HepG2 (cell line): ENCODE results near the gene HINT1. TPM values are rescaled to one million over a fixed set of nuclear protein-coding genes. Genes with fewer than 3 reads are reported as not detected.
A peak's percentile ranks its signal among the peaks of the same experiment; 100 is the strongest.

ENCODE experiments used
- ATAC-seq: fragments of 200-7000 bp; cut with Tn5 transposase; 3 replicates; pipeline ENCODE4 v1.9.1; 2020; ENCODE audit warnings: mild to moderate bottlenecking, moderate library complexity
- BruUV-seq: library from RNA; stranded (reverse); fragments of 400-500 nt; replicated peaks from 2 replicates; lab custom pipeline; 2021; lab: Mats Ljungman, UMichigan
- CTCF ChIA-PET: fragments of 300-600 bp; formaldehyde crosslinking; extraction: SDS; loops from one replicate; lab custom pipeline; 2021; ENCODE audit warnings: low total read pairs, inconsistent platforms, low intra/inter-chr PET ratio; lab: Yijun Ruan, JAX
- POLR2A ChIA-PET: fragments of 350-600 bp; sonication (Branson Sonifier 250); formaldehyde crosslinking; loops from one replicate; lab custom pipeline; 2020; ENCODE audit warnings: antibody characterized with exemption, inconsistent platforms; lab: Yijun Ruan, JAX
- DNase-seq: peaks from one replicate; pipeline ENCODE4 v3.0.0-alpha.2; 2015; ENCODE audit warnings: low spot score
- FAIRE-seq: peaks from 3 replicates; lab custom pipeline; 2011; peaks lifted over from hg19 to GRCh38; lab: Jason Lieb, UNC
- H2AFZ ChIP-seq: one replicate; pipeline ENCODE4 v1.6.1; 2011; ENCODE audit warnings: low read length, inconsistent platforms
- H3K27ac ChIP-seq: fragments of 300-600 bp; 3 replicates; pipeline ENCODE4 v1.8.0; 2011; ENCODE audit warnings: mixed run types, mild to moderate bottlenecking, mixed read lengths, low read length, inconsistent platforms; ENCODE audit not compliant: insufficient read depth; ENCODE audit errors: extremely low read length
- H3K27me3 ChIP-seq, 2 experiments: fragments of 200-600 bp in 1 of 2; 2 replicates in 1 of 2; 3 replicates in 1 of 2; pipeline versions ENCODE4 v1.6.0 to v1.8.0; 2011; ENCODE audit warnings: low read length in 2 of 2, mild to moderate bottlenecking in 2 of 2, moderate library complexity in 2 of 2, inconsistent platforms in 1 of 2; ENCODE audit not compliant: insufficient read depth in 2 of 2, control insufficient read depth in 1 of 2
- H3K36me3 ChIP-seq, 2 experiments: fragments of 200-600 bp in 1 of 2; replicated peaks in 1 of 2; 2 replicates in 1 of 2; 3 replicates in 1 of 2; pipeline versions ENCODE4 v1.5.1 to v1.8.0; 2011; ENCODE audit warnings: low read length in 2 of 2, inconsistent platforms in 1 of 2; ENCODE audit not compliant: insufficient read depth in 2 of 2, control insufficient read depth in 1 of 2
- H3K4me1 ChIP-seq: 2 replicates; pipeline ENCODE4 v1.5.1; 2012; ENCODE audit warnings: low read length, inconsistent platforms; ENCODE audit not compliant: insufficient read depth
- H3K4me2 ChIP-seq: 2 replicates; pipeline ENCODE4 v1.6.0; 2011; ENCODE audit warnings: low read depth, low read length, inconsistent platforms
- H3K4me3 ChIP-seq, 3 experiments: fragments of 200-600 bp in 1 of 3; sonication (generic), shearing (Covaris generic) in 1 of 3; replicated peaks in 1 of 3; 2 replicates each; pipeline ENCODE4 v1.5.1; 2011 to 2016; ENCODE audit warnings: low read length in 3 of 3, inconsistent platforms in 2 of 3, low read depth in 2 of 3, mild to moderate bottlenecking in 2 of 3, control low read depth in 1 of 3, mixed read lengths in 1 of 3; ENCODE audit not compliant: insufficient read depth in 1 of 3
- H3K79me2 ChIP-seq: one replicate; pipeline ENCODE4 v1.6.1; 2011; ENCODE audit warnings: low read length, inconsistent platforms; ENCODE audit not compliant: insufficient read depth
- H3K9ac ChIP-seq: 2 replicates; pipeline ENCODE4 v1.6.0; 2011; ENCODE audit warnings: mild to moderate bottlenecking, low read depth, low read length, inconsistent platforms; ENCODE audit not compliant: insufficient read depth
- H3K9me3 ChIP-seq: 2 replicates; pipeline ENCODE4 v1.5.1; 2012; ENCODE audit warnings: mild to moderate bottlenecking, low read length
- H4K20me1 ChIP-seq: 2 replicates; pipeline ENCODE4 v1.6.0; 2011; ENCODE audit warnings: inconsistent platforms, mild to moderate bottlenecking, low read length, moderate library complexity; ENCODE audit not compliant: insufficient read depth
- CREB1 ChIP-seq, 2 experiments: fragments of 450-650 bp in 1 of 2; IDR thresholded peaks; 2 replicates each; pipeline ENCODE4 v1.6.1; 2016 to 2017; ENCODE audit warnings: control low read depth in 1 of 2, mild to moderate bottlenecking in 1 of 2, missing compliant biosample characterization in 1 of 2, missing genetic modification characterization in 1 of 2
- DRAP1 ChIP-seq: IDR thresholded peaks from 2 replicates; pipeline ENCODE4 v1.6.1; 2016; ENCODE audit warnings: missing genetic modification reagents, missing compliant biosample characterization
- ETV5 ChIP-seq: IDR thresholded peaks from 2 replicates; pipeline ENCODE4 v1.6.1; 2018; ENCODE audit warnings: missing biosample characterization, missing genetic modification reagents, inconsistent platforms, borderline replicate concordance
- GPN1 ChIP-seq: sonication (generic); formaldehyde crosslinking; IDR thresholded peaks from 2 replicates; pipeline ENCODE4 v1.5.1; 2020; ENCODE audit warnings: missing genetic modification reagents, borderline replicate concordance
- ISL2 ChIP-seq: sonication (generic); formaldehyde crosslinking; IDR thresholded peaks from 2 replicates; pipeline ENCODE4 v1.5.0; 2020; ENCODE audit warnings: missing genetic modification reagents
- KAT8 ChIP-seq: IDR thresholded peaks from 2 replicates; pipeline ENCODE4 v1.6.1; 2016; ENCODE audit warnings: missing genetic modification reagents, missing compliant biosample characterization
- MTA1 ChIP-seq: sonication (generic); formaldehyde crosslinking; IDR thresholded peaks from 2 replicates; pipeline ENCODE4 v1.4.0; 2020; ENCODE audit warnings: missing genetic modification reagents, mild to moderate bottlenecking, borderline replicate concordance
- PHF5A ChIP-seq: IDR thresholded peaks from one replicate; pipeline ENCODE4 v1.6.1; 2018; ENCODE audit warnings: low read depth, missing genetic modification reagents; ENCODE audit not compliant: unreplicated experiment
- POLR2AphosphoS5 ChIP-seq: IDR thresholded peaks from 2 replicates; pipeline ENCODE4 v1.6.1; 2012; ENCODE audit warnings: low read depth, low read length
- PPARG ChIP-seq: conservative IDR thresholded peaks from 2 replicates; pipeline ENCODE4 v1.6.1; 2016; ENCODE audit warnings: missing biosample characterization, missing genetic modification reagents
- SIN3B ChIP-seq: fragments of 150-350 bp; IDR thresholded peaks from 2 replicates; pipeline ENCODE4 v1.6.1; 2014; ENCODE audit warnings: low read length
- STAG1 ChIP-seq: sonication (generic); formaldehyde crosslinking; IDR thresholded peaks from 2 replicates; pipeline ENCODE4 v1.4.0; 2020; ENCODE audit warnings: missing genetic modification reagents
- ZFP36 ChIP-seq: fragments of 150-350 bp; IDR thresholded peaks from 2 replicates; pipeline ENCODE4 v1.6.1; 2018; ENCODE audit warnings: borderline replicate concordance, low read length, low read depth; ENCODE audit not compliant: partially characterized antibody
- ZNF510 ChIP-seq: sonication (generic); formaldehyde crosslinking; IDR thresholded peaks from 2 replicates; pipeline ENCODE4 v1.4.0; 2020; ENCODE audit warnings: low read depth, mild to moderate bottlenecking, missing genetic modification reagents
- ZNF558 ChIP-seq: sonication (generic); formaldehyde crosslinking; IDR thresholded peaks from 2 replicates; pipeline ENCODE4 v1.9.0; 2022; ENCODE audit warnings: mild to moderate bottlenecking, missing genetic modification reagents, borderline replicate concordance
- ZXDC ChIP-seq: sonication (generic); formaldehyde crosslinking; IDR thresholded peaks from 2 replicates; pipeline ENCODE4 v1.5.0; 2020; ENCODE audit warnings: mild to moderate bottlenecking, missing genetic modification reagents
- WGBS: methylation state at CpG from one replicate; pipeline ENCODE4 v1.1.6; 2017; ENCODE audit warnings: low lambda C conversion rate; 5-methylcytosine and 5-hydroxymethylcytosine counted together
- in situ Hi-C: cut with HindIII; loops from 2 replicates; pipeline ENCODE4 v1.10.0; 2017; ENCODE audit warnings: low pct_unique_long_range_greater_than_20kb; ENCODE audit not compliant: extremely low pct_ligation_motif_present
- intact Hi-C: fragments of 100-400 bp; cut with micrococcal nuclease; formaldehyde crosslinking; loops from one replicate; pipeline ENCODE4 v1.10.0; 2022; ENCODE audit not compliant: unreplicated experiment
- polyA plus RNA-seq, 8 experiments: library from polyadenylated mRNA; depleted of rRNA in 3 of 8; stranded (reverse) in 7 of 8; unstranded in 1 of 8; fragments of >200 nt; fragmentation: Illumina TruSeq in 4 of 8; extraction: Trizol in 4 of 8; gene quantifications; 2 replicates each; pipeline versions ENCODE4 v1.2.1 to v1.2.3, GENCODE V29; 2011 to 2016; ENCODE audit warnings: low read depth in 4 of 8, missing spikeins in 1 of 8, mixed read lengths in 1 of 8; ENCODE audit not compliant: insufficient read depth in 1 of 8
- total RNA-seq, 5 experiments: library from RNA; depleted of rRNA; stranded (reverse); fragments of >200 nt; fragmentation: Illumina TruSeq; extraction: Trizol; gene quantifications; 2 replicates each; pipeline ENCODE4 v1.2.3, GENCODE V29; 2016; ENCODE audit warnings: low read depth in 1 of 5
- TF ChIP-seq, protein P1 (sequence below): sonication (generic); formaldehyde crosslinking; IDR thresholded peaks from 2 replicates; pipeline ENCODE4 v1.8.0; 2022; ENCODE audit warnings: missing genetic modification reagents, mild to moderate bottlenecking, moderate library complexity, borderline replicate concordance
- TF ChIP-seq, protein P2 (sequence below): sonication (generic); formaldehyde crosslinking; conservative IDR thresholded peaks from 2 replicates; pipeline ENCODE4 v1.4.0; 2020; ENCODE audit warnings: missing genetic modification reagents

The HINT1 gene
- total and polyA plus RNA-seq, 2 of the 13 experiments (the other 11 are each of a cell fraction or from before 2014, with no cell fraction given) = 428 to 997 TPM

- ATAC-seq (no peak), FAIRE-seq (no peak), DNase-seq (no peak)
- no peaks in the 10 kb centered on the region for H4K20me1 ChIP-seq
- H3K27ac ChIP-seq = no peak overlapping the region
- H3K79me2 ChIP-seq = no peaks in the 10 kb centered on the region
- in situ Hi-C loops = no loop called here
- no peaks in the 10 kb centered on the region; a peak in 1 of 5 replicates for H3K27me3 ChIP-seq
- H3K4me3 ChIP-seq = no peak overlapping the region
- H3K9ac ChIP-seq = no peak overlapping the region
- H2AFZ ChIP-seq = peak overlapping the region; percentile 23
- ChIA-PET CTCF (no interaction called here), POLR2A (no interaction called here)
- intact Hi-C loops = no loop called here
- no TSS peak for BruUV-seq
- H3K9me3 ChIP-seq = no peaks in the 10 kb centered on the region
- H3K4me2 ChIP-seq = no peak overlapping the region
- WGBS = 21% methylated on average over 5 of the region's 5 CpGs
- H3K4me1 ChIP-seq = no peaks in the 10 kb centered on the region
- no peaks in the 10 kb centered on the region for H3K36me3 ChIP-seq
- no peak for TF ChIP-seq ISL2 (CRISPR knock-in tag)
- TF ChIP-seq STAG1 = no peak
- no peak for TF ChIP-seq ZXDC (CRISPR knock-in tag)
- TF ChIP-seq, protein P1, sequence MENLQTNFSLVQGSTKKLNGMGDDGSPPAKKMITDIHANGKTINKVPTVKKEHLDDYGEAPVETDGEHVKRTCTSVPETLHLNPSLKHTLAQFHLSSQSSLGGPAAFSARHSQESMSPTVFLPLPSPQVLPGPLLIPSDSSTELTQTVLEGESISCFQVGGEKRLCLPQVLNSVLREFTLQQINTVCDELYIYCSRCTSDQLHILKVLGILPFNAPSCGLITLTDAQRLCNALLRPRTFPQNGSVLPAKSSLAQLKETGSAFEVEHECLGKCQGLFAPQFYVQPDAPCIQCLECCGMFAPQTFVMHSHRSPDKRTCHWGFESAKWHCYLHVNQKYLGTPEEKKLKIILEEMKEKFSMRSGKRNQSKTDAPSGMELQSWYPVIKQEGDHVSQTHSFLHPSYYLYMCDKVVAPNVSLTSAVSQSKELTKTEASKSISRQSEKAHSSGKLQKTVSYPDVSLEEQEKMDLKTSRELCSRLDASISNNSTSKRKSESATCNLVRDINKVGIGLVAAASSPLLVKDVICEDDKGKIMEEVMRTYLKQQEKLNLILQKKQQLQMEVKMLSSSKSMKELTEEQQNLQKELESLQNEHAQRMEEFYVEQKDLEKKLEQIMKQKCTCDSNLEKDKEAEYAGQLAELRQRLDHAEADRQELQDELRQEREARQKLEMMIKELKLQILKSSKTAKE (CRISPR knock-in tag) = no peak
- TF ChIP-seq ZFP36 = no peak
- no peak for TF ChIP-seq PPARG (CRISPR knock-in tag)
- TF ChIP-seq MTA1 (CRISPR knock-in tag) = no peak
- TF ChIP-seq DRAP1 (CRISPR knock-in tag) = no peak
- TF ChIP-seq SIN3B = no peak
- no peak for TF ChIP-seq ETV5 (CRISPR knock-in tag)
- no peak for TF ChIP-seq ZNF510 (CRISPR knock-in tag)
- TF ChIP-seq, protein P2, sequence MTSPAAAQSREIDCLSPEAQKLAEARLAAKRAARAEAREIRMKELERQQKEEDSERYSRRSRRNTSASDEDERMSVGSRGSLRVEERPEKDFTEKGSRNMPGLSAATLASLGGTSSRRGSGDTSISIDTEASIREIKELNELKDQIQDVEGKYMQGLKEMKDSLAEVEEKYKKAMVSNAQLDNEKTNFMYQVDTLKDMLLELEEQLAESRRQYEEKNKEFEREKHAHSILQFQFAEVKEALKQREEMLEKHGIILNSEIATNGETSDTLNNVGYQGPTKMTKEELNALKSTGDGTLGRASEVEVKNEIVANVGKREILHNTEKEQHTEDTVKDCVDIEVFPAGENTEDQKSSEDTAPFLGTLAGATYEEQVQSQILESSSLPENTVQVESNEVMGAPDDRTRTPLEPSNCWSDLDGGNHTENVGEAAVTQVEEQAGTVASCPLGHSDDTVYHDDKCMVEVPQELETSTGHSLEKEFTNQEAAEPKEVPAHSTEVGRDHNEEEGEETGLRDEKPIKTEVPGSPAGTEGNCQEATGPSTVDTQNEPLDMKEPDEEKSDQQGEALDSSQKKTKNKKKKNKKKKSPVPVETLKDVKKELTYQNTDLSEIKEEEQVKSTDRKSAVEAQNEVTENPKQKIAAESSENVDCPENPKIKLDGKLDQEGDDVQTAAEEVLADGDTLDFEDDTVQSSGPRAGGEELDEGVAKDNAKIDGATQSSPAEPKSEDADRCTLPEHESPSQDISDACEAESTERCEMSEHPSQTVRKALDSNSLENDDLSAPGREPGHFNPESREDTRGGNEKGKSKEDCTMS (CRISPR knock-in tag) = no peak
- TF ChIP-seq CREB1 (IDR thresholded peaks at IDR 0.05) = no peak
- TF ChIP-seq CREB1 (CRISPR knock-in tag; IDR thresholded peaks at IDR 0.05) = no peak
- TF ChIP-seq POLR2AphosphoS5 = no peak
- no peak for TF ChIP-seq KAT8 (CRISPR knock-in tag)
- no peak for TF ChIP-seq GPN1 (CRISPR knock-in tag)
- TF ChIP-seq ZNF558 (CRISPR knock-in tag) = no peak
- no peak for TF ChIP-seq PHF5A (CRISPR knock-in tag)
Measured at GRCh38 chr5:131212471-131213021, 47.5 kb upstream of the HINT1 start.
